HepG2 (cell line): ENCODE measurements around the gene ABCB8. TPM values are rescaled to one million over a fixed set of nuclear protein-coding genes. Genes with fewer than 3 reads are reported as not detected.

Experiments
- ATAC-seq: fragments of 200-7000 bp; cut with Tn5 transposase; 3 replicates; pipeline ENCODE4 v1.9.1; 2020; ENCODE audit warnings: mild to moderate bottlenecking, moderate library complexity
- BruUV-seq: library from RNA; stranded (reverse); fragments of 400-500 nt; replicated peaks from 2 replicates; lab custom pipeline; 2021; lab: Mats Ljungman, UMichigan
- CTCF ChIA-PET: fragments of 300-600 bp; formaldehyde crosslinking; extraction: SDS; loops from one replicate; lab custom pipeline; 2021; ENCODE audit warnings: low total read pairs, inconsistent platforms, low intra/inter-chr PET ratio; lab: Yijun Ruan, JAX
- POLR2A ChIA-PET: fragments of 350-600 bp; sonication (Branson Sonifier 250); formaldehyde crosslinking; loops from one replicate; lab custom pipeline; 2020; ENCODE audit warnings: antibody characterized with exemption, inconsistent platforms; lab: Yijun Ruan, JAX
- DNase-seq: peaks from one replicate; pipeline ENCODE4 v3.0.0-alpha.2; 2015; ENCODE audit warnings: low spot score
- FAIRE-seq: peaks from 3 replicates; lab custom pipeline; 2011; peaks lifted over from hg19 to GRCh38; lab: Jason Lieb, UNC
- H2AFZ ChIP-seq: one replicate; pipeline ENCODE4 v1.6.1; 2011; ENCODE audit warnings: low read length, inconsistent platforms
- H3K27ac ChIP-seq: fragments of 300-600 bp; 3 replicates; pipeline ENCODE4 v1.8.0; 2011; ENCODE audit warnings: mixed run types, mild to moderate bottlenecking, mixed read lengths, low read length, inconsistent platforms; ENCODE audit not compliant: insufficient read depth; ENCODE audit errors: extremely low read length
- H3K27me3 ChIP-seq, 2 experiments: fragments of 200-600 bp in 1 of 2; 2 replicates in 1 of 2; 3 replicates in 1 of 2; pipeline versions ENCODE4 v1.6.0 to v1.8.0; 2011; ENCODE audit warnings: low read length in 2 of 2, mild to moderate bottlenecking in 2 of 2, moderate library complexity in 2 of 2, inconsistent platforms in 1 of 2; ENCODE audit not compliant: insufficient read depth in 2 of 2, control insufficient read depth in 1 of 2
- H3K36me3 ChIP-seq, 2 experiments: fragments of 200-600 bp in 1 of 2; replicated peaks in 1 of 2; 2 replicates in 1 of 2; 3 replicates in 1 of 2; pipeline versions ENCODE4 v1.5.1 to v1.8.0; 2011; ENCODE audit warnings: low read length in 2 of 2, inconsistent platforms in 1 of 2; ENCODE audit not compliant: insufficient read depth in 2 of 2, control insufficient read depth in 1 of 2
- H3K4me1 ChIP-seq: 2 replicates; pipeline ENCODE4 v1.5.1; 2012; ENCODE audit warnings: low read length, inconsistent platforms; ENCODE audit not compliant: insufficient read depth
- H3K4me2 ChIP-seq: 2 replicates; pipeline ENCODE4 v1.6.0; 2011; ENCODE audit warnings: low read depth, low read length, inconsistent platforms
- H3K4me3 ChIP-seq, 3 experiments: fragments of 200-600 bp in 1 of 3; sonication (generic), shearing (Covaris generic) in 1 of 3; replicated peaks in 1 of 3; 2 replicates each; pipeline ENCODE4 v1.5.1; 2011 to 2016; ENCODE audit warnings: low read length in 3 of 3, inconsistent platforms in 2 of 3, low read depth in 2 of 3, mild to moderate bottlenecking in 2 of 3, control low read depth in 1 of 3, mixed read lengths in 1 of 3; ENCODE audit not compliant: insufficient read depth in 1 of 3
- H3K79me2 ChIP-seq: one replicate; pipeline ENCODE4 v1.6.1; 2011; ENCODE audit warnings: low read length, inconsistent platforms; ENCODE audit not compliant: insufficient read depth
- H3K9ac ChIP-seq: 2 replicates; pipeline ENCODE4 v1.6.0; 2011; ENCODE audit warnings: mild to moderate bottlenecking, low read depth, low read length, inconsistent platforms; ENCODE audit not compliant: insufficient read depth
- H3K9me3 ChIP-seq: 2 replicates; pipeline ENCODE4 v1.5.1; 2012; ENCODE audit warnings: mild to moderate bottlenecking, low read length
- H4K20me1 ChIP-seq: 2 replicates; pipeline ENCODE4 v1.6.0; 2011; ENCODE audit warnings: inconsistent platforms, mild to moderate bottlenecking, low read length, moderate library complexity; ENCODE audit not compliant: insufficient read depth
- AKAP8 ChIP-seq: sonication (generic); formaldehyde crosslinking; IDR thresholded peaks from 2 replicates; pipeline ENCODE4 v1.5.1; 2020; ENCODE audit warnings: mild to moderate bottlenecking, missing genetic modification reagents
- SATB2 ChIP-seq: sonication (generic); formaldehyde crosslinking; IDR thresholded peaks from 2 replicates; pipeline ENCODE4 v1.5.0; 2020; ENCODE audit warnings: missing genetic modification reagents
- ZNF230 ChIP-seq: sonication (generic); formaldehyde crosslinking; IDR thresholded peaks from 2 replicates; pipeline ENCODE4 v1.4.0; 2020; ENCODE audit warnings: mild to moderate bottlenecking, missing genetic modification reagents
- WGBS: methylation state at CpG from one replicate; pipeline ENCODE4 v1.1.6; 2017; ENCODE audit warnings: low lambda C conversion rate; 5-methylcytosine and 5-hydroxymethylcytosine counted together
- in situ Hi-C: cut with HindIII; loops from 2 replicates; pipeline ENCODE4 v1.10.0; 2017; ENCODE audit warnings: low pct_unique_long_range_greater_than_20kb; ENCODE audit not compliant: extremely low pct_ligation_motif_present
- intact Hi-C: fragments of 100-400 bp; cut with micrococcal nuclease; formaldehyde crosslinking; loops from one replicate; pipeline ENCODE4 v1.10.0; 2022; ENCODE audit not compliant: unreplicated experiment
- polyA plus RNA-seq, 8 experiments: library from polyadenylated mRNA; depleted of rRNA in 3 of 8; stranded (reverse) in 7 of 8; unstranded in 1 of 8; fragments of >200 nt; fragmentation: Illumina TruSeq in 4 of 8; extraction: Trizol in 4 of 8; gene quantifications; 2 replicates each; pipeline versions ENCODE4 v1.2.1 to v1.2.3, GENCODE V29; 2011 to 2016; ENCODE audit warnings: low read depth in 4 of 8, missing spikeins in 1 of 8, mixed read lengths in 1 of 8; ENCODE audit not compliant: insufficient read depth in 1 of 8
- total RNA-seq, 5 experiments: library from RNA; depleted of rRNA; stranded (reverse); fragments of >200 nt; fragmentation: Illumina TruSeq; extraction: Trizol; gene quantifications; 2 replicates each; pipeline ENCODE4 v1.2.3, GENCODE V29; 2016; ENCODE audit warnings: low read depth in 1 of 5
- TF ChIP-seq, protein P1 (sequence below): fragments of 450-650 bp; IDR thresholded peaks from 2 replicates; pipeline ENCODE4 v1.6.1; 2017; ENCODE audit warnings: mild to moderate bottlenecking
- TF ChIP-seq, protein P2 (sequence below): sonication (generic); formaldehyde crosslinking; IDR thresholded peaks from 2 replicates; pipeline ENCODE4 v1.5.1; 2020; ENCODE audit warnings: mild to moderate bottlenecking, missing genetic modification reagents, borderline replicate concordance

The ABCB8 gene
- total and polyA plus RNA-seq, 2 of the 13 experiments (the other 11 are each of a cell fraction or from before 2014, with no cell fraction given), result 6.6 to 16.7 TPM

DNA sequence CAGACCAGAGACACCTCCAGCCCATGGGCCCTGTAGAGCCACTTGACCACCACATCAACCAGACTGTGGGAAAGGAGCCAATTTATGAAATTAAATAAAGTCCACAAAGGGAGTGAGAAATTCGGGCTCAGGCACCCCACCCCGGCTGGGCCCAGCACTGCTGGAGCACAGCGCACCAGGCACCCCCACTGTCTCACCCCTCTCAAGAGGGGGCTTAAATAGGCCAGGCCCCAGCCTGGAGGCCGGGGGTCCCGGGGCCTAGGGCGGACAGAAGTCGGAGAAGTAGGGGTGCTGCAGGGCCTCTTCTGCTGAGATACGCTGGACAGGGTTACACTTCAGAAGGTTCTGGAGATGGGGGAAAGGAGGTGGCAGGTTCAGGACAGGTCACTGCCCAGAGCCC lies 25.5 kb downstream of the ABCB8 start:
- no peak for DNase-seq
- CTCF ChIA-PET, result no interaction called here
- TF ChIP-seq, protein P1, sequence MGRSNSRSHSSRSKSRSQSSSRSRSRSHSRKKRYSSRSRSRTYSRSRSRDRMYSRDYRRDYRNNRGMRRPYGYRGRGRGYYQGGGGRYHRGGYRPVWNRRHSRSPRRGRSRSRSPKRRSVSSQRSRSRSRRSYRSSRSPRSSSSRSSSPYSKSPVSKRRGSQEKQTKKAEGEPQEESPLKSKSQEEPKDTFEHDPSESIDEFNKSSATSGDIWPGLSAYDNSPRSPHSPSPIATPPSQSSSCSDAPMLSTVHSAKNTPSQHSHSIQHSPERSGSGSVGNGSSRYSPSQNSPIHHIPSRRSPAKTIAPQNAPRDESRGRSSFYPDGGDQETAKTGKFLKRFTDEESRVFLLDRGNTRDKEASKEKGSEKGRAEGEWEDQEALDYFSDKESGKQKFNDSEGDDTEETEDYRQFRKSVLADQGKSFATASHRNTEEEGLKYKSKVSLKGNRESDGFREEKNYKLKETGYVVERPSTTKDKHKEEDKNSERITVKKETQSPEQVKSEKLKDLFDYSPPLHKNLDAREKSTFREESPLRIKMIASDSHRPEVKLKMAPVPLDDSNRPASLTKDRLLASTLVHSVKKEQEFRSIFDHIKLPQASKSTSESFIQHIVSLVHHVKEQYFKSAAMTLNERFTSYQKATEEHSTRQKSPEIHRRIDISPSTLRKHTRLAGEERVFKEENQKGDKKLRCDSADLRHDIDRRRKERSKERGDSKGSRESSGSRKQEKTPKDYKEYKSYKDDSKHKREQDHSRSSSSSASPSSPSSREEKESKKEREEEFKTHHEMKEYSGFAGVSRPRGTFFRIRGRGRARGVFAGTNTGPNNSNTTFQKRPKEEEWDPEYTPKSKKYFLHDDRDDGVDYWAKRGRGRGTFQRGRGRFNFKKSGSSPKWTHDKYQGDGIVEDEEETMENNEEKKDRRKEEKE, result no peak
- TF ChIP-seq SATB2 (CRISPR knock-in tag) (no peak), ZNF230 (no peak), AKAP8 (CRISPR knock-in tag) (no peak)
- TF ChIP-seq, protein P2, sequence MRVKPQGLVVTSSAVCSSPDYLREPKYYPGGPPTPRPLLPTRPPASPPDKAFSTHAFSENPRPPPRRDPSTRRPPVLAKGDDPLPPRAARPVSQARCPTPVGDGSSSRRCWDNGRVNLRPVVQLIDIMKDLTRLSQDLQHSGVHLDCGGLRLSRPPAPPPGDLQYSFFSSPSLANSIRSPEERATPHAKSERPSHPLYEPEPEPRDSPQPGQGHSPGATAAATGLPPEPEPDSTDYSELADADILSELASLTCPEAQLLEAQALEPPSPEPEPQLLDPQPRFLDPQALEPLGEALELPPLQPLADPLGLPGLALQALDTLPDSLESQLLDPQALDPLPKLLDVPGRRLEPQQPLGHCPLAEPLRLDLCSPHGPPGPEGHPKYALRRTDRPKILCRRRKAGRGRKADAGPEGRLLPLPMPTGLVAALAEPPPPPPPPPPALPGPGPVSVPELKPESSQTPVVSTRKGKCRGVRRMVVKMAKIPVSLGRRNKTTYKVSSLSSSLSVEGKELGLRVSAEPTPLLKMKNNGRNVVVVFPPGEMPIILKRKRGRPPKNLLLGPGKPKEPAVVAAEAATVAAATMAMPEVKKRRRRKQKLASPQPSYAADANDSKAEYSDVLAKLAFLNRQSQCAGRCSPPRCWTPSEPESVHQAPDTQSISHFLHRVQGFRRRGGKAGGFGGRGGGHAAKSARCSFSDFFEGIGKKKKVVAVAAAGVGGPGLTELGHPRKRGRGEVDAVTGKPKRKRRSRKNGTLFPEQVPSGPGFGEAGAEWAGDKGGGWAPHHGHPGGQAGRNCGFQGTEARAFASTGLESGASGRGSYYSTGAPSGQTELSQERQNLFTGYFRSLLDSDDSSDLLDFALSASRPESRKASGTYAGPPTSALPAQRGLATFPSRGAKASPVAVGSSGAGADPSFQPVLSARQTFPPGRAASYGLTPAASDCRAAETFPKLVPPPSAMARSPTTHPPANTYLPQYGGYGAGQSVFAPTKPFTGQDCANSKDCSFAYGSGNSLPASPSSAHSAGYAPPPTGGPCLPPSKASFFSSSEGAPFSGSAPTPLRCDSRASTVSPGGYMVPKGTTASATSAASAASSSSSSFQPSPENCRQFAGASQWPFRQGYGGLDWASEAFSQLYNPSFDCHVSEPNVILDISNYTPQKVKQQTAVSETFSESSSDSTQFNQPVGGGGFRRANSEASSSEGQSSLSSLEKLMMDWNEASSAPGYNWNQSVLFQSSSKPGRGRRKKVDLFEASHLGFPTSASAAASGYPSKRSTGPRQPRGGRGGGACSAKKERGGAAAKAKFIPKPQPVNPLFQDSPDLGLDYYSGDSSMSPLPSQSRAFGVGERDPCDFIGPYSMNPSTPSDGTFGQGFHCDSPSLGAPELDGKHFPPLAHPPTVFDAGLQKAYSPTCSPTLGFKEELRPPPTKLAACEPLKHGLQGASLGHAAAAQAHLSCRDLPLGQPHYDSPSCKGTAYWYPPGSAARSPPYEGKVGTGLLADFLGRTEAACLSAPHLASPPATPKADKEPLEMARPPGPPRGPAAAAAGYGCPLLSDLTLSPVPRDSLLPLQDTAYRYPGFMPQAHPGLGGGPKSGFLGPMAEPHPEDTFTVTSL (CRISPR knock-in tag), result no peak
- TF ChIP-seq, all 625 proteins: peak for 0
- POLR2A ChIA-PET, result no interaction called here
- no peak overlapping the region for H3K4me3 ChIP-seq
- no peaks in the 10 kb centered on the region for H3K79me2 ChIP-seq
- H3K27ac ChIP-seq, result no peak overlapping the region
- intact Hi-C loops (no loop called here), in situ Hi-C loops (no loop called here)
- H3K9me3 ChIP-seq, result no peaks in the 10 kb centered on the region
- WGBS, result 97% methylated on average over 5 of the region's 8 CpGs
- H3K9ac ChIP-seq, result no peak overlapping the region
- H3K4me2 ChIP-seq, result no peak overlapping the region
- peaks cover 1 to 12% of the 10 kb centered on the region in 2 experiments; a peak in 2 of 5 replicates for H3K27me3 ChIP-seq
- H2AFZ ChIP-seq, result no peak overlapping the region
- no TSS peak for BruUV-seq
- H3K4me1 ChIP-seq, result peaks cover 19% of the 10 kb centered on the region
- H4K20me1 ChIP-seq, result no peaks in the 10 kb centered on the region
- FAIRE-seq (no peak), ATAC-seq (no peak)
- 0 out of 5 replicates have a peak, but pooled peaks cover 0 to 2% of the 10 kb centered on the region in 2 experiments for H3K36me3 ChIP-seq
